GM04504 (cell line): ENCODE results near the gene MYCBPAP.

ENCODE experiments used
- DNase-seq: peaks from one replicate; pipeline ENCODE4 v3.0.0-alpha.2; 2012; ENCODE audit warnings: low read depth

MYCBPAP gene

GRCh38 chr17:50537721-50538548 lies 29.7 kb downstream of the MYCBPAP start:
- DNase-seq = no peak

- DNase-seq = no peak
These were observed 30.5 kb downstream of the MYCBPAP start for GRCh38 chr17:50538549-50539410.

GRCh38 chr17:50539762-50540559 lies 31.7 kb downstream of the MYCBPAP start:
- no peak for DNase-seq

GRCh38 chr17:50540560-50541401 lies 32.5 kb downstream of the MYCBPAP start:
- DNase-seq = no peak

GRCh38 chr17:50541402-50541715 lies 33.1 kb downstream of the MYCBPAP start:
- DNase-seq = no peak

- peak; percentile 61 for DNase-seq
These were observed 33.8 kb downstream of the MYCBPAP start for GRCh38 chr17:50541716-50542688.

GRCh38 chr17:50542795-50543774 lies 34.8 kb downstream of the MYCBPAP start:
- no peak for DNase-seq

GRCh38 chr17:50544516-50544915 lies 36.3 kb downstream of the MYCBPAP start:
- no peak for DNase-seq

- DNase-seq = no peak
These were observed 37.1 kb downstream of the MYCBPAP start for GRCh38 chr17:50545311-50545710.

- DNase-seq = no peak
These were observed 38.4 kb downstream of the MYCBPAP start for GRCh38 chr17:50546701-50547034.

- DNase-seq = peak; percentile 72
These were observed 38.9 kb downstream of the MYCBPAP start, which contains the start of gene SPATA20 for GRCh38 chr17:50547035-50547735. SPATA20 (plus strand) TSS chr17:50547174; CDS start chr17:50547209, 35 bp downstream.

GRCh38 chr17:50547736-50548083 lies 39.5 kb downstream of the MYCBPAP start:
- no peak for DNase-seq

- DNase-seq = no peak
These were observed 40.6 kb downstream of the MYCBPAP start for GRCh38 chr17:50548831-50549230.

- DNase-seq = no peak
These were observed 41.2 kb downstream of the MYCBPAP start for GRCh38 chr17:50549256-50549941.

GRCh38 chr17:50549969-50550368 lies 41.7 kb downstream of the MYCBPAP start:
- no peak for DNase-seq

GRCh38 chr17:50550661-50551432 lies 42.6 kb downstream of the MYCBPAP start:
- DNase-seq = peak; percentile 68

GRCh38 chr17:50551433-50551815 lies 43.2 kb downstream of the MYCBPAP start:
- no peak for DNase-seq
